ENCODE data around the gene OGDHL.
"Not testable (repeated sequence)": the region's sequence is repeated elsewhere in the genome, so short reads cannot be mapped to it uniquely, and the experiment has no call there.

Gene OGDHL

DNA sequence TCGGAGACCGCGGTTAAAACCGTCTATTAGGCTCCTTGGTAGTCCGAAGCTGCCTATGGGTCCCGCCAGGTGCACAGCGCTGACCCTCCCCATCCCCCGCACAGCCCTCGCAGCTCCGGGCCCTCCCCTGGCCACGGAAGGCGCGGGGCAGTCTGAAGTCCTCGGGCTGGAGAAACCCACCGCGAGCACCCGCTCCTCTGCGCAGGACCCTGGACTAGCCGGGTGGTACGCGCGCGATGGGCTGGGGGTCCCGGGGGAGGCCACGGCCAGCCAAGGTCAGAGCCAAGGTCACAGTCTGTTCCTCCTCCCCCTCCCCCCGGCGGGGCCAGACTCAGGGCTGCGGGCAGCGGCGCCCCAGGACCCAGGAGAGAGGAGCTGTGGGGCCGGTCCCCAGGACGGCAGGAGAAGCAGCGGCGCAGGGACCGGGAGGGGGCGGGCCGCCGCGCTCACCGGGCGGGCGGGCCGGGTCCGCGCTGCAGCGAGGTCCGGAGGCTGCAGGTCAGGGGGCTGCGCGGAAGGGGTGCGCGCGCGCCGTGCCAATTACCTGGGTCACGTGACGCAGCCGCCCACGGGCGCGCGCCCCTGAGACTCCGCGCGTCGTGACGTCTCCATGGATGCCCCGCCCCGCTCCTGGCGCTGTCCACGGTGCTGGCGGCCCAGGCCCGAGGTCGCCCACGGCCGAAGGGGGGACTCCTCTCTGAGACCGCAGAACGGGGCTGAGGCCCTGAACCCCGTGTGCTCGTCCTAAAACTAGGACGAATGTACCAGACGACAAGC lies at the start of gene OGDHL:
Gene OGDHL, minus strand, starts transcription at position 535 of the 777 bp plus-strand sequence. CDS start 3,731 bp downstream, outside the sequence.
- peak; percentile 31 for DNase-seq

DNA sequence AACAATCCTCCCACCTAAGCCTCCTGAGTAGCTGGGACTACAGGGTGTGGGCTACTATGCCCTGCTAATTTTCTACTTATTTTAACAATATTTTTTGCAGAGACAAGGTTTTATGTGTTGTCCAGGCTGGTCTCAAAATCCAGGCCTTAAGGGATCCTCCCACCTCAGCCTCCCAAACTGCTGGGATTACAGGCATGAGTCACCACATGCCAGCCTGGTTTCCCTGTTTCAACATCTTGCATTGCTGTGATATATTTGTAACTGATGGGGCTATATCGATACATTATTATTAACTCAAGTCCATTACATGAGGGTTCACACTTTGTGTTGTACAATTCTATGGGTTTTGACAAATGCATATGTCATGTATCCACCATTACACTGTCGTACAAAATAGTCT lies 41.9 kb upstream of the OGDHL start:
- DNase-seq: no peak

DNA sequence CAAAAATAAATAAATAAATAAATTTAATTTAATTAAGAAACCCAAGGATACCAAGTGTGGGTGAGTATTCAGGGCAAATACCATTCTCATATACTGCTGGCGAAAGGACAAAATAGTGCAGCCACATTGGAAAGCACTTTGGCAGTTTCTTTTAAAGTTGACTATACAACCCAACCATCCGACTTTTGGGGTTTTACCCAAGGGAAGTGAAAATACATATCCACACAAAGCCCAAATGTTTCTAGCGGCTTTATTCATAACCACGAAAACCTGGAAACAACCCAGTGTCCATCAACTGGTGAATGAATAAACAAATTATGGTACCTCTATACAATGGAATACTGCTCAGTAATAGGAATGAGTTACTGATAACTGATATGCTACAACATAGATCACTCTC lies 36.2 kb upstream of the OGDHL start:
- no peak for DNase-seq

DNA sequence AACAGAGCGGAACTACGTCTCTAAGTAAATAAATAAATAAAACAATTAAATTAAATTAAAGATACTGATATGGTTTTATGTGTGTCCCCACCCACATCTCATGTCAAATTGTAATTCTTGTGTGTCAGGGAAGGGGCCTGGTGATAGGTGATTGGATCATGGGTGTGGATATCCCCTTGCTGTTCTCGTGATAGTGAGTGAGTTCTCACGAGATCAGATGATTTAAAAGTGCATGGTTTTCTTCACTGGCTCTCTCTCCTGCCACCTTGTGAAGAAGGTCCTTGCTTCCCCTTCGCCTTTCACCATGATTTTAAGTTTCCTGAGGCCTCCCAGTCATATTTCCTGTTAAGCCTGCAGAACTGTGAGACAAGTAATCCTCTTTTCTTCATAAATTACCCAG lies 29.0 kb upstream of the OGDHL start:
- no peak for DNase-seq

DNA sequence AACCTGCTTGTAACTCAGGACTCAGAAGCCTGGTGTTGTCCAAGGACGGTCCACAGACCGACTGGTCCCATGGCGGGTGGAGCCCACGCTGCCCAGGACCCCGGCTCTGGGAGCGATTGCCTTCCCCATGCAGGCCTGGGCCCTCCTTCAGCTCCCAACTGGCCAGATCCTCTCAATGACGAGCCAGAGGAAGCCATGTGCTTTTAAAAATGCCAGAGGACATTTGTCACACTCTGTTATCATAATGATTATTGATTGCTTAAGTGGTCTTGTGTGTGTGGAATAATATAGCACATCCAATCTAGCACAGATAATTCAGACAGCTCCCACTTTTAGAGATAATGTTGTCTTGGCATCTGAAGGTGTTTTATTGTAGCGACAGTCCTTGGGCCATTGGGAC lies 22.6 kb upstream of the OGDHL start:
- no peak for DNase-seq

DNA sequence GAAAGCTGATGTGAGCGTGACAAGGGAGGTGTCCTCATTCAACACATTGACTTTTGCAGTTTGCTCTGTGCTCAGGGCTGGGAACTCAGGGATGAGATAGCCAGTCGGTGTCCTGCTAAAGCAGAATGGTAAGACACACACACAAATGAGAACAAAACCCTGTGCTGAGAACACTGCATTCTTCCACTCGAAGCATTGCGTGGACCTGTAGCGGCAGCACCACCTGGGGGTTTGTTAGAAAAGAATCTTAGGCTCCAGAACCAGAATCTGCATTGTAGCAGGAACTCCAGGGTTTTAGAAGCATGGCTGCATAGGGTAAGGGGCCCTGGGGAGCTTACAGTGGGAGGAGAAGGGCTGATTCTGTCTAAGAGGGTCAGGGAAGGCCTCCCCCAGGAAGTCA lies 21.5 kb upstream of the OGDHL start:
- no peak for DNase-seq

DNA sequence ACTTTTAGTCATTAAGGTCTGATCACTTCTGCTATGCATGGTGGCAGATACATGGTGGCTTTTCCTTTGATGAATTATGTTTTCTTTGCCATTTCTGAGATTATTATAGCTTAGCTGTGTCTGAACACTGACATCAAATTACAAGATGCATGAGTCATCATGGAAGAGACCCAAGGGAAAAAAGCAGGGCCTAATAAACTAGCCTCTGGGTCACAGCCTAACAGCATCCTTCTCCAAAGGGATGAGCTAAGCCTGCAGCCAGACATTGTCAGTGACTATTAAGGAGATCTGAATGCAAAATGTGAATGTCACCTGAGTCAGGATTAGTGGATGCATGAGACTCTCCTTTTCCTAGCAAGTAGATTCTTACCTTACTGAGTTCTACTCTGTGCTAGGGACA lies 19.1 kb upstream of the OGDHL start:
- no peak for DNase-seq

DNA sequence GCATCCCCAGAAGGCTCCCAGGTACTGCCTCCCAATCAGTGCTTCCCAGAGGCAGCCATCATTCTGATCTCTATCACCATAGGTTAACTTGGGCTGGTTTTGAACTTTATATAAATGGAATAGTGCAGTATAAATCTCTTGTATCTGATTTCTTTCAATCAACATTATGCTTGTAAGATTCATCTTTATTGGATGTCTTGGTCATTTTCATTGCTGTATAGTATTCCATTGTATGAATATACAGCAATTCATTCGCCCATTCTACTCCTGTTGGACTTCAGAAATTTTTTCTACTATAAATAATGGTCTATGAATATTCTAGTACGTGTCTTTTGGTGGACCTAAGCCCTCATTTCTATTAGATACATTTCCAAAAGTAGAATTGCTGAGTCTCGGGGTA lies 16.1 kb upstream of the OGDHL start:
- DNase-seq: no peak

DNA sequence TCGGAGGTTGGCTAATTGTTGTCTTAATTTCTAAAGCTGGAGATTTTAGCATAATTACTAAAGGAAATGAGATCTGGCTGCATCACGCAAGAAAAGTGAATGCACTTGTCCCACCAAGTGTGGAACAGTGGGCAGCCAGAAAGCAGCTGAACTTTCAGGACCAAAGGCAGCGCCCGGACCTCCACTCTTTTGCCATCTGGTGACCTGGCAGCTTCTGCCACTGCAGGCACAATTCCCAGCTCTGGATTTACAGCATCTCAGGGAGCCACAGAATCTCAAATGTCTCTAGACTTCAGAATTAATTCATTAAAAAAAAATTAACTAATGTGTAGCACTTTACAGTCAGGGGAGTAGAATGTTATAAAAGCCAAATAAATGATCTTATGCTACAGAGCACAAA lies 14.7 kb upstream of the OGDHL start:
- no peak for DNase-seq

DNA sequence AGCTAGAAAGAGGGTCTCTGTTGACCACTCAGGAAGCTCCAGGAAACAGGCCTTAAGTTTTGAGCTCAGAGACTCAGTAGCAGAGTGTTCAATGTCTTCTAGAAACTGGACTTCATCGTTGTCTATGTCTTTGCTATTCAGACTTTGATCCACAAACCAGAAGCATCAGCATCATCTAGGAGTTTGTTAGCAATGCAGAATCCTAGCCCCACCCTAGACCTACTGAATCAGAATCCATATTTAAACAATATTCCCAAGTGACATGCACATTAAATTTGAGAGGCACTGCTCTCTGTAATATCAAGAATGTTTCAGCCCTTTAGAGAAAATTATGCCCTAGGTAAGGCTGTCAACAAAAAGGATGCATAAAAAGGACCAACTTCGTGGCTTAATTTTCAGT lies 12.9 kb upstream of the OGDHL start:
- DNase-seq: no peak

DNA sequence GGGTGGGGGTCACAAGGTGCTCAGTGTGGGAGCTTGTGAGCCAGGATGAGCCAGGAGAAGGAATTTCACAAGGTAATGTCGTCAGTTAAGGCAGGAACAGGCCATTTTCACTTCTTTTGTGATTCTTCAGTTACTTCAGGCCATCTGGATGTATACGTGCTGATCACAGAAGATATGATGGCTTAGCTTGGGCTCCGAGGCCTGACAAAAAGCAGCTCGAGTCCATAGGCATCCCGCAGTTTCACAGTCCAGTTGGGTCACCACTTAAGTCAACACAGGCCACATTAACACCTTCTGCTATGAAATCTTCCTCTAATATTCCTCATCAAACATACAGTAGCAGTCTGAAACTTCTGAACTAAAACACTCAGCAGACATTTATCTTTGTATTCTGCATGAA lies 10.8 kb upstream of the OGDHL start:
- not testable (repeated sequence) for DNase-seq

DNA sequence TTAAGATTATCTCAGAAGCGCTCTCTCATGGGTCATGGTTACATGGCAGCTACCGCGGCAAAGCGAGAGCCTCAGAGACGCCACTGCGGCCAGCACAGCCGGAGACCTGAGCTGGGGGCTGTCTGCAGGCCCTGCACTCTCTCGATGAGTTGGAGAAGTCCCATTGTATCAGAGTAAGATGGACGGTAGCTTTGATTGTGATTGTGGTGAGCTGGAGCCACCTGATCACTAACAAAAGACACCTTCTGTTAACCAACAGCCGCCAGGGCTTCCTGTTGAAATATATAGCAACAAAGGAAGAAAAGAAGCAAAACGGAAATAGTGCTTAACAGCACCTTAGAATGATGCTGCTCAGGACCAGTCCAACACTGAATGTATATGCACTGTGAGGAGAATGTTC lies 8.9 kb upstream of the OGDHL start:
- DNase-seq: not testable (repeated sequence)

DNA sequence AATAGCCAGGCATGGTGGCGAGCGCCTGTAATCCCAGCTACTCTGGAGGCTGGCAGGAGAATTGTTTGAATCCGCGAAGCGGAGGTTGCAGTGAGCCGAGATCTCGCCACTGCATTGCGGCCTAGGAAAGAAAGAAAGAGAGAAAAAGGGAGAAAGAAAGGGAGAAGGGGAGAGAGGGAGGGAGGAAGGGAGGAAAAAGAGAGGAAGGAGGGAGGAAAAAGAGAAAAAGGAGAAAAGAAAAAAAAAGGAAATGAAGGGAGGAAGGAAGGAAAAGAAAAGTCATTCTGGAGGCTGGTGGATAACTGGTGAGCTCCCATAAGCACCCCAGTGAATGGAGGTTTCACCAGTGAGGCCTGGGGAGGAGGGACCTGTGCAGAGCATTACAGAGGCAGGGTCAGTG lies 7.6 kb upstream of the OGDHL start:
- no peak for DNase-seq

DNA sequence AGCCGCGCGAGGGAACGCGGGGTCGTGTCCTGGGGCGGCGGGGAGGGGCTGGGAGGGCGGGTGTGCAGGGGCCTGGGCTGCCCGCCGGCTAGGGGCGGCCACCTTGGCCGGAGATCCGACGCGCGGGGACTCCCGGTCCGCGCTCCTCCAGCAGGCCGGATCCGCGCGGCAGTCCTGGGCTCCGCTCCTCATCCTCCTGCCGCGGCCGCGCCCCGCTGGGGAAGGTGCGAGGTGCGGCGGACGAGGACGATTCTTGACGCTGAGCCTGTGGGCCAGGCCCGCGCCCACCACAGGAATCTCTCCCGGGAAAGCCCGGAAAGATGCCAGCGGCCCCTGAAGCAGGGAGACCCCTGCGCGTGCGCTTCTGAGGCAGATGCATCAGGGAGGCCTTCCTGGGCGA lies 6.6 kb upstream of the OGDHL start:
- no peak for DNase-seq

DNA sequence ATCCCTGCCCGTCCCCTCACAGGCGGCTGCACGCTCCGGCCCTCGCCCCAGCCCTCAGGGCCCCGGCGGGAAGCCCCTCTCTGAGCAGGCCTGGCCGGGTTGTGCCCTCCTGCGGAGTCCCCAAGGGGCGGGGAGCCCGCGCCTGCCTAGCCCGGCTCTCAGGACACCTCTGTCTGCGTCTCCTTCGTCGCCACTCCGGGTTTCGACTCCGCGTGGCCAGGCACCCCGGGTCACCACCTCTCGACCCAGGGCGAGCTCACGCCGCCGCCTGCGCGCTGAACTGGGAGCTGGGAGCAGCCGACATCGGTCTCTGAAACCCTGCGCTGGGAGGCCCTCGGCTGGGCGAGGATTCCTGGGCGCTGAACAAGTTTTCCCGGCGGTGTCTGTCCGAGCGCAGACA lies 6.2 kb upstream of the OGDHL start:
- DNase-seq: no peak

DNA sequence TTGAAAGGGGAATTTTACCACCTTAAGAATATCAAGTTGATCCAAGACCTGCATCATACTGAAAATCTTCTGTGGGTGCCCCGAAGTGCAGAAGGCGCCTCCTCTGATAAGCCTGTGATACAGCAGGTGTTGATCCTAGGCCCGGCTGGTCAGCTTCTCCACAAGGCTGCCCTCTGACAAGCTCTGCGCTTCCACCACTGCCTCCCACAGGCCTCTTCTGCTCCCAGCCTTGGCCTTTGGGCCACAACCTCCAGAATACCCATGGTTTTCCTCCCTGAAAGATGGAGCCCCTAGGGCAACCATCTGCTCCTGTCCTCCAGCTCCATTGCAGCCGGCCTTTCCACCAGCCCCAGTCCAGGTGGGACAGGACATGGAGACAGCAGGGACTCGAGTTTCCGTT lies 5.6 kb upstream of the OGDHL start:
- no peak for DNase-seq

DNA sequence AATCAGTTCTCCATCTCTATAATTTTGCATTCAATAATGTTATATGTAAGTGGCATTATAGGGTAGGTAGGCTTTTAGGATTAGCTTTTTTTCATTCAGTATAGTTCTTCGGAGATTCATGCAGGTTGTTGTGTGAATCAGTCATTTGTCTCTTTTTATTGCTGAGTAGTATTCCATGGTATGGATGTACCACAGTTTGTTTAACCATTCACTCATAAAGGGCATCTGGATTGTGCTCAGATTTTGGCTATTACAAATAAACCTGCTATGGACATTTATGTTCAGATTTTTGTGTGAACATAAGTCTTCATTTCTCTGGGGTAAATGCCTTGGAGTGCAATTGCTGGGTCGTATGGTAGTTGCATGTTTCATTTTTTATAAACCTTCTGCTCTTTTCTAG lies 4.4 kb upstream of the OGDHL start:
- no peak for DNase-seq

DNA sequence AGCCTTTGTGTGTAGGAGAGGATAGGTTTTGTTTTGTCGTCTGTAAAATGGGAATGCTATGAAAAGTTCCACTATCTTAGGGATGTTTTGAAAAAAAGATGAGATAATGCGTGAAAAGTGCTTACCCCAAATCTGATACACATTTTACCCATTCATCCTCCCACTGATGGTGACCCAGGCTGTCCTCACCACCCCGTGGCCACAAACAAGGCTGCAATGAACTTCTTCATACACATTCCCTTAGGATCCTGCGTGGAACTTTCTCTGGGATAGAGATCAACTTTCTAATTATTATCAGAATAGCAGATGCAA lies 399 bp upstream of the OGDHL start:
- no peak for DNase-seq

DNA sequence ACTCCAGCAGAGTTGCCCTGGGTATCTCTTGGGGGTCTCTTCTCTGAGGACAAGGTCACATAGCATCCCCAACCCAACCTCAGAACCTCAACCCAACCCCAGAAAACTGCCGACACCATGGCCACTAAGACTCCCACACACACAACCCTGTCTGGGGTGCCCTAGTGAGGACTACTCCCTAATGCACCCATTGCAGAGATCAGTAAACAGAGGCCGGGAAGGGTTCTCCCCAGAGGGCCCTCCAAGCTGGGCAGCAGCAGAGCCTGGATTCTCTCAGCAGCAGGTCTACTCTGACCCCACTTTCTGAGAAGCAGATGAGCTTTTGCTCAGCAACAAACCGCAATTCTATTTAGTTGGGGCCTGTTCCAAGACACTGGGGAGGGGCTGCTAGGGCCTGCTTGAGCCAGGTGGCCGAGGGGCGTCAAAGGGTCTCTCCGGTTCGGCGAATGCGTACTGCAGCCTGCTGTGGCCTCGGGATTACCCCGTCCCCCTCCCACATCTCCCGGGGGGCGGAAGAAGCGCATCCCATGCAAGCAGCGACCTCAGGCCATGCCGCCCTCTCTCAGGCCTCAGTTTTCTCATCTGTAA lies 828 bp downstream of the OGDHL start:
- DNase-seq: no peak

DNA sequence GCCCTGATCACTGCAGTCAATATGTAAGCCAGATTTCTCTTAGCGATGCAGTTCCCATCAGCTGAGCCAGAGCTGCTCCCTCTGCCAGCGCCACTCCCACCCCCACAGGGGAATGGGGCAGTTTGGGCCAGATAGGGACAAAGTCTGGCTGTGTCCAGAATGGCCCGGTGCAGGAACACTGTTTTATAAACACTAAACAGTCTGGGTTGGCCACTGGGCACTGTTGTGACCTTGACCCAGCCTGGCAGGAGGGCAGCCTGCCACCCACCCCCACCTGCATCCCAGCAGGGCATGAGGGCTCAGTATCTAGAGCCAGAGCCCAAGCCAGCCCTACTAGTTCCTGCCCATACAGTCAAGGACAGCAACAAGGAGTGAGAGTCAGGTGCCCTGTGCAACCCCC lies 1.3 kb downstream of the OGDHL start:
- DNase-seq: no peak

DNA sequence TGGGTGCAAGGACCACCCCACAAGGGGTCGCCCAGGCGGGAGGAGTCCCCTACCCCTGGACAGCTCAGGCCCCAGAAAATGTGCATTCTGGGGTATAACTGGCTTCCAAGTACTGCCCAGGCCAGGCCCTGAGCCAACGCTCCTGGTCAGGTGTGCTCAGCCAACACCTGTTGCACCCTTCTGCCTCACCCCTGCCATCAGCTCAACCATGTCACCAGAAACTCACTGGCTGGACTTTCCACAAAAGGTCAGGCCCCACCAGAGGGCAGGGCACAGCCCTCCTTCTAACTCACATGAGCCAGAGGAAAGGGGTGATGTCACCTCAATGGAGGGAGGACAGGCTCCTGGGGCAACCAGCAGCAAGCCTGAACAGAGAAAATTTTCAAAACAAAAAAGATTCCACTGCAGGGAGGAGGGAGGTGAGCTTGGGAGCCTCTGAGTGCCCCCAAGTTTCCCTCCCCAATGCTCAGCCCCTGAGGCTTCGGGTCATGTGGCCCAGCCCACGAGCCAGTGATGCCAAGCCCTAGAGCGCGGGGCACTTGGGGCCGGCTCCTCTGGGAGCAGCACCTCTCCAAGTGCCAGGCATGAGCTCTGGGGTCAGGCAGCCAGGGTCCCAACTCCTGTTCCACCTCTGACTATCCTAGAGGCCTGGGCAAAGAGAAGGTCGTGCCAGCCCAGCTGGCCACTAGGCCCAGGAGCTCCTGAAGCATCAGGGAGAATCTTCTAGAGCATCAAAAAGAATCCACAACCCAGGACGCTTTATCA lies 2.2 kb downstream of the OGDHL start:
- DNase-seq: no peak

DNA sequence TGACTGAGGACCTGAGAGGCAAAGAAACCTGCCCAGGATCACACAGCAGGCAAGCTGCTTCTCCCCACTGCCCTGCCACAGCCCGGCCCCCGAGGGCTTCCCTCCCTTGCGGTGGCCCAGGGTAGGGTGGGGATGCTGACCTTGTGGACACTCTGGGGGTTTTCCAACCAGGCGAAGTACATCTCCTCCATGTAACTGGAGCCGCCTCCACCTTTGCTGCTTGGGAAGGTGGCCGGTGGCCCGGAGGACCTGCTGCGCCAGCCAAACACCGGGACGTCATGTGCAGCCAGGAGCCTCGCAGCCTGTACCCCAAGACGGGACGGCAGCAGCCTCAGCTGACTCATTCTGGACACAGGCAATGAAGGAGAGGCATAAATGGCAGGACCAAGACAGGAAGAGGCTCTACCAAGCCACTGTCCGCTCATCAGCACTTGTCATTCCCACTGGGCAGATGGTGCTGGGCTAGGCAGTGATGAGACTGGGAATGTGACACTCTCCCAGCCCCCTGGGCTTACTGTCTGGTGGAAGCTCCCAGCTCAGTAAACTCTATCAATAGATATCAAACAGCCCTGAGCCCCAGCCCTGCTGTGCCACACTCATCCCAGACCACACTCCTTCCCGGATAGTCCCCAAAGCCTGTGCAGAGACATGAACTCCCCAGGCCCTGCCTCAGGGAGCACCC lies 3.7 kb downstream of the OGDHL start:
- DNase-seq: no peak

DNA sequence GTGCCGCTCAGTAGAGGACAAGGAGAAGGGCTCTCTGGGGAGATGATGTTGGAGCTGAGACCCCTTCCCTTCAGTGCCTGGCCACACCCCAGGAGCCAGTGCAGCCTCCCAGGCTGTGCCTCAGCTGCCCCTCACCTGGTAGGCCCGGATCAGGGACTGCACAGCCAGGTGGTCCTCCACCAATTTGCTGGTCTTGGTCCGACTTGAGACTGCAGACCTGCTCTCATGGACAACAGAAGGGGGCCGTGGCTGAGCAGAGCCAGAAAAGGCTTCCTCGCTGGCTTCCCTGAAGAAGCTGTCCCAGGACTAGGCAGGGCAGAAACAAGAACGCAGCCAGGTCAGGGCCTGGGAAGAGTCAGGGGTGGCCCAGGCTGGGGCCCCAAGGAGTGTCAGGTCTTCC lies 5.5 kb downstream of the OGDHL start:
- DNase-seq: no peak

DNA sequence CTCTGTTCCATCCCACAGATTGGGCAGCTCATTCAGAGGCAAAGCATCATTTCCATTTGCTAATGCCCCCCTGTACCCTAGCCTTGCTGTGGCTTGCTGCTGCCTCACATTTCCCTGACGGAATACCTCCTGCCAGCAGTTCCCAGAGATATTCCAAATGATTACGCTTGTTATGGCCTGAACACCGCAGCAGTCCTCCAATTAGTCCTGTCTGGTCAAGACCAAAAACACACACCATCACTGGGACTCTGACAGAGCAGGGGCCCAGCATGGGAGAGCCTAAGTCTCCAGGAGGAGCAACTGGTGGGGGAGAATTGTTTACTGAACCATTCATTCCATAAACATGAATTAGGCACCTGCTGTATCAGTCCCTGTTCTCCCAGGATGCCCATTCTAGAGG lies 6.1 kb downstream of the OGDHL start:
- no peak for DNase-seq
